Mucosa of rectum (tissue), 2 donors: ENCODE measurements around the gene NFIA.

Experiments
- H3K27ac ChIP-seq, 2 donors: one replicate each; pipeline ENCODE4 v1.7.0; 2013; ENCODE audit warnings: inconsistent platforms in 2 of 2, low read depth in 2 of 2, low read length in 2 of 2
- H3K27me3 ChIP-seq, 2 donors: one replicate each; pipeline ENCODE4 v1.7.0; 2013; ENCODE audit warnings: low read length in 2 of 2; ENCODE audit not compliant: control insufficient read depth in 2 of 2, insufficient read depth in 2 of 2
- H3K36me3 ChIP-seq, 2 donors: one replicate each; pipeline ENCODE4 v1.7.0; 2013; ENCODE audit warnings: low read length in 2 of 2; ENCODE audit not compliant: control insufficient read depth in 2 of 2, insufficient read depth in 2 of 2
- H3K4me1 ChIP-seq, 2 donors: one replicate each; pipeline ENCODE4 v1.7.0; 2013; ENCODE audit warnings: low read length in 2 of 2, mild to moderate bottlenecking in 1 of 2; ENCODE audit not compliant: control insufficient read depth in 2 of 2, insufficient read depth in 2 of 2
- H3K4me3 ChIP-seq, 2 donors: one replicate each; pipeline ENCODE4 v1.7.0; 2013; ENCODE audit warnings: low read length in 2 of 2
- H3K9ac ChIP-seq, 2 donors: one replicate each; pipeline ENCODE4 v1.7.0; 2013; ENCODE audit warnings: low read length in 2 of 2, low read depth in 1 of 2, mild to moderate bottlenecking in 1 of 2
- H3K9me3 ChIP-seq, 2 donors: one replicate each; pipeline ENCODE4 v1.7.0; 2013; ENCODE audit warnings: low read length in 2 of 2; ENCODE audit not compliant: control insufficient read depth in 2 of 2
- donor health status: healthy.
- donor health status: Normal muscosa, but diverticular disease.

Gene NFIA

GRCh38 chr1:61083807-61084440, 1.6 kb downstream of the NFIA start:
- Histone ChIP-seq H3K27ac (peak overlapping the region; percentile 78 to 80), H3K9ac (peak overlapping the region; percentile 2 to 85), H3K27me3 (no peaks in the 10 kb centered on the region), H3K9me3 (no peaks in the 10 kb centered on the region), H3K36me3 (peaks cover 5 to 8% of the 10 kb centered on the region in 2 donors), H3K4me3 (peak overlapping the region; percentile 90 to 94), H3K4me1 (peaks cover 22 to 25% of the 10 kb centered on the region in 2 donors)

DNA sequence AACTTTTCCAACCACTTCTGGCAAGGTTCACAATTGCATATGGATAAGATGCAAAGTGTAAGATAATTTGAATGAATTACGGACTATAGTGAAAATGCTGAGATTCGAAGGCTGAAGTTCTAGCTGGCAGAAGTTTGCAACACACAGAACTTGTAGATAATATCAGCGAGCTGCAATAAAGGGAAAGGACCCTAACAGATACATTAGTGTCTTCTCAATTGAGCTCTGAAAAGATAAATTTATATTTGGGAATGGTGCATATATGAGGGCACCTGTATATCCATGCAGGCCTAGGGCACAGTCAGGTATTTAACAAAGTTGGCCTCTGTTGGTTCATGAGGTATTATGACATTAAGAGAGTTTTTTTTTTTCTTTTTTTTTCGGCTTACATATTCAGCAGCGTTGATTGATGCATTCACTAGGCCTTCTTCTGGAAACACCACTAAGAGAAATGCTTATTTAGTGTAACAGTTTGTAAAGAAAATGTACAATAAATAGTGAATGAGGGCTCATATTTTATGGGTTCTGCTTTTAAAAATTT, 2.2 kb downstream of the NFIA start:
- Histone ChIP-seq H3K9me3 (no peaks in the 10 kb centered on the region), H3K4me1 (peaks cover 16 to 19% of the 10 kb centered on the region in 2 donors), H3K4me3 (peak overlapping the region; percentile 90 to 94), H3K27me3 (no peaks in the 10 kb centered on the region), H3K36me3 (peaks cover 5 to 10% of the 10 kb centered on the region in 2 donors), H3K9ac (peak overlapping the region; percentile 47 to 85), H3K27ac (peak overlapping the region; percentile 13 to 78)

GRCh38 chr1:61085206-61085982, 3.0 kb downstream of the NFIA start:
- H3K9me3 ChIP-seq, result no peaks in the 10 kb centered on the region
- H3K4me1 ChIP-seq, result peaks cover 11 to 14% of the 10 kb centered on the region in 2 donors
- peak overlapping the region in 1 of 2 donors; percentile 78 for H3K27ac ChIP-seq
- H3K27me3 ChIP-seq, result no peaks in the 10 kb centered on the region
- H3K36me3 ChIP-seq, result peaks cover 5 to 10% of the 10 kb centered on the region in 2 donors
- peak overlapping the region in 1 of 2 donors; percentile 85 for H3K9ac ChIP-seq
- peak overlapping the region in 1 of 2 donors; percentile 90 for H3K4me3 ChIP-seq

- H3K27ac ChIP-seq, result no peak overlapping the region
These were observed 3.8 kb downstream of the NFIA start for GRCh38 chr1:61085983-61086644.

DNA sequence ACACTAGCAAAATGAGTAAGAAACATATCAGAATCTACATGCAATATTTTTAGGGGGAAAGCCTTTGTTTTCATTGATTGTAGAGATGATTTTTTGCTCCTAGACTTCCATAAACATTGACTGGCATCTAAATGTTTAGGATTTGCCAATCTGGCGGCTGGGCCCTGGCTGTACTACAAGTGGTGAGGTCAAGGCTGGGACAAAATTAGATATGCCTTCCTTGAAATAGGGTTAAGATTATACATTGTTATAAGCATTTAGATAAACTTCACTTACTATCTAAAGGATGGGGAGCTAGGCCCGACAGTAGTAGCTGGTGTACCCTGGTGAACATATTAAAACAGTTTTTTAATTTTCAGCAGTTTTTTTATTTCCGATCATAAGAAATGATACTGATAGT, 5.2 kb downstream of the NFIA start:
- no peaks in the 10 kb centered on the region for H3K9me3 ChIP-seq
- H3K4me1 ChIP-seq, result peaks cover 5 to 12% of the 10 kb centered on the region in 2 donors
- H3K4me3 ChIP-seq, result no peak overlapping the region
- H3K36me3 ChIP-seq, result peaks cover 5 to 10% of the 10 kb centered on the region in 2 donors
- H3K27me3 ChIP-seq, result no peaks in the 10 kb centered on the region
- H3K27ac ChIP-seq, result no peak overlapping the region
- no peak overlapping the region for H3K9ac ChIP-seq

More at GRCh38 chr1:61085983-61086644, 3.8 kb downstream of the NFIA start:
- no peaks in the 10 kb centered on the region for H3K27me3 ChIP-seq
- no peaks in the 10 kb centered on the region for H3K9me3 ChIP-seq
- no peak overlapping the region for H3K4me3 ChIP-seq
- no peak overlapping the region for H3K9ac ChIP-seq
- peaks cover 5 to 11% of the 10 kb centered on the region in 2 donors for H3K4me1 ChIP-seq
- peaks cover 5 to 10% of the 10 kb centered on the region in 2 donors for H3K36me3 ChIP-seq

- Histone ChIP-seq H3K9me3 (no peaks in the 10 kb centered on the region), H3K36me3 (peaks cover 5 to 10% of the 10 kb centered on the region in 2 donors), H3K9ac (no peak overlapping the region), H3K27me3 (no peaks in the 10 kb centered on the region), H3K27ac (no peak overlapping the region), H3K4me1 (peaks cover 5 to 12% of the 10 kb centered on the region in 2 donors), H3K4me3 (no peak overlapping the region)
These were observed 6.0 kb downstream of the NFIA start for GRCh38 chr1:61088163-61088974.

DNA sequence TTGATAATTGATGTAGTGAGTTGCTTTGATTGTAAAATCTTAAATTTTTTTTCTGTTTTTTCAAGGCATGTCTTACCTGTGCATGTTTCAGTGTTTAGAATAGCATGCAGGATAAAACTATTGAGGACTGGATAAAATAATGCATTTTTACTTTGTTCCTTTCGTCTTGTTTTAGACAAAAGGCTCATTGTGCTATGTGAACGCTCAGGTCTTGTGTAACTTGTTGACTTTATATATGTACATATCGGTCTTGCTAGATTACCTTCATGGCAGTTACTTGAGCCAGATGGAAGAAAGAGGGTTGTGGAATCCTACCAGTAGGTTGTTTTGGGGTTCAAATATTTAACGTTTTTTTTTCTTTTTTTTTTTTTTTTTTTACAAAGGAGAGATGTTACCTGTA, 7.0 kb downstream of the NFIA start:
- H3K9ac ChIP-seq, result no peak overlapping the region
- peaks cover 5 to 9% of the 10 kb centered on the region in 2 donors for H3K4me1 ChIP-seq
- H3K4me3 ChIP-seq, result no peak overlapping the region
- peaks cover 5 to 10% of the 10 kb centered on the region in 2 donors for H3K36me3 ChIP-seq
- H3K27ac ChIP-seq, result no peak overlapping the region
- H3K9me3 ChIP-seq, result no peaks in the 10 kb centered on the region
- H3K27me3 ChIP-seq, result no peaks in the 10 kb centered on the region

- peaks cover 5 to 10% of the 10 kb centered on the region in 2 donors for H3K36me3 ChIP-seq
- no peak overlapping the region for H3K9ac ChIP-seq
- no peak overlapping the region for H3K27ac ChIP-seq
- H3K27me3 ChIP-seq, result no peaks in the 10 kb centered on the region
- peaks cover 5 to 6% of the 10 kb centered on the region in 2 donors for H3K4me1 ChIP-seq
- no peak overlapping the region for H3K4me3 ChIP-seq
- H3K9me3 ChIP-seq, result no peaks in the 10 kb centered on the region
These were observed 7.4 kb downstream of the NFIA start for GRCh38 chr1:61089741-61090140.

- Histone ChIP-seq H3K27me3 (no peaks in the 10 kb centered on the region), H3K36me3 (peaks cover 5 to 10% of the 10 kb centered on the region in 2 donors), H3K4me1 (peaks cover 0 to 5% of the 10 kb centered on the region in 2 donors), H3K9ac (no peak overlapping the region), H3K9me3 (no peaks in the 10 kb centered on the region), H3K4me3 (no peak overlapping the region), H3K27ac (no peak overlapping the region)
These were observed 8.3 kb downstream of the NFIA start for GRCh38 chr1:61090546-61091202.
